PC-9 (cell line): Measurements from ENCODE around the gene ZP1.

Experiments used
- CTCF ChIP-seq: fragments of 200-600 bp; sonication (generic); conservative IDR thresholded peaks from 2 replicates; pipeline ENCODE4 v1.6.1; 2017; ENCODE audit warnings: mixed run types, antibody characterized with exemption, mild to moderate bottlenecking, moderate library complexity
- EZH2 ChIP-seq: fragments of 200-600 bp; sonication (generic); IDR thresholded peaks from 2 replicates; pipeline ENCODE4 v1.8.0; 2017; ENCODE audit warnings: antibody characterized with exemption, low read depth

GRCh38 chr11:60872124-60872960 is 5.0 kb downstream of the ZP1 start:
- TF ChIP-seq CTCF: no peak
- no peak for TF ChIP-seq EZH2
